Measurements from ENCODE around the gene AK5.

The AK5 gene

DNA sequence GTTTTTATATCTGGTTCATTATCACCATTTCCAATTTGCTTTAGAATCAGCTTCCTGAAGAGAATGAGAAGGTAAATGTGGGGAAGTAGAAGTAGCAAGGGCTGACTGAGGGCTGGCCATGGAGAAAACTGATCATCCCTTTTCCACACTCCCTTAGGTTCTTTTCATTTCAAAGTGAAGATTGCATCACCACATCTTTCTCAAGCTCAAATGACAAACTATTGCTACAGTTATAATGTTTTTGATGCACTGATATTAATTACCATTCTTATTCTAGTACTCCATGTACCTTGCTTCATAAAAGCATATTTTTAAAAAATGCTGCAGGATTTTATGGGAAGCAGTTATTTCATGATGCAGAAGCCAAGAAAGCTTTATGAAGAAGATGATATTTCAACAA is 7.9 kb upstream of the AK5 start:
- TF ChIP-seq EZH2phosphoT487 (IDR thresholded peaks at IDR 0.05; ENCODE audit: borderline replicate concordance, low read length), result no peak
- H3K9me3 ChIP-seq (ENCODE audit: control insufficient read depth, insufficient read depth, low read length), result no peaks in the 10 kb centered on the region
- no peaks in the 10 kb centered on the region for H3K79me2 ChIP-seq (ENCODE audit: control insufficient read depth, low read length)
- no peaks in the 10 kb centered on the region for H3K9me2 ChIP-seq (replicated peaks; ENCODE audit: control insufficient read depth, low read length)
- H4K20me1 ChIP-seq (ENCODE audit: control insufficient read depth, insufficient read depth, low read depth, low read length), result no peaks in the 10 kb centered on the region
- H3K36me3 ChIP-seq (ENCODE audit: control insufficient read depth, low read length), result no peaks in the 10 kb centered on the region
- 0 out of 2 replicates have a peak, but pooled peaks cover 2% of the 10 kb centered on the region for H3K27me3 ChIP-seq (ENCODE audit: control insufficient read depth, low read length)
- H3K4me1 ChIP-seq (ENCODE audit: control insufficient read depth, low read length), result no peaks in the 10 kb centered on the region
- no peak overlapping the region for H3K4me3 ChIP-seq (ENCODE audit: low read length)
- H3K4me2 ChIP-seq (ENCODE audit: low read length), result no peak overlapping the region
- H3K27ac ChIP-seq (ENCODE audit: low read depth, low read length), result no peak overlapping the region
- H3F3A ChIP-seq (ENCODE audit: control insufficient read depth, insufficient read depth), result no peaks in the 10 kb centered on the region

DNA sequence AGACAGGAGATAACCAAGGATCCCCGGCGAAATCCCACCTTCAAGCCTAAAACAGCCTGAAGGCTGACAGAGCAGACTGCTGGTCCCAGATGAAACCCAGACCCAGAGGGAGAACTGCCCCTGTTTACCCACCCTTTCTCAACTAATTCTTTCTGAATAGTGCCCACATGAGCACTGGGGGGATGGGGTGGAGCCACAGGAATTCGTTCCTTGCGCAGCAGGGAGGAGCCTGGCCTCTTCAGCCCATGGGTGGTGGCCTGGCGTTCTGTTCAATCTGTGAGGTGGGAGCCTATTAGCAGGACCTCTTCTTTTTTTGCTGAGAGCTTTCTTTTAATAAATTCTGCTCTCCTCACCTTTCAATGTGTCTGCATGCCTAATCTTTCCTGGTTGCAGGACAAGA is 6.6 kb upstream of the AK5 start:
- H3K4me2 ChIP-seq (ENCODE audit: low read length), result no peak overlapping the region
- no peaks in the 10 kb centered on the region for H4K20me1 ChIP-seq (ENCODE audit: control insufficient read depth, insufficient read depth, low read depth, low read length)
- no peak for TF ChIP-seq EZH2phosphoT487 (IDR thresholded peaks at IDR 0.05; ENCODE audit: borderline replicate concordance, low read length)
- TF ChIP-seq, protein P1, sequence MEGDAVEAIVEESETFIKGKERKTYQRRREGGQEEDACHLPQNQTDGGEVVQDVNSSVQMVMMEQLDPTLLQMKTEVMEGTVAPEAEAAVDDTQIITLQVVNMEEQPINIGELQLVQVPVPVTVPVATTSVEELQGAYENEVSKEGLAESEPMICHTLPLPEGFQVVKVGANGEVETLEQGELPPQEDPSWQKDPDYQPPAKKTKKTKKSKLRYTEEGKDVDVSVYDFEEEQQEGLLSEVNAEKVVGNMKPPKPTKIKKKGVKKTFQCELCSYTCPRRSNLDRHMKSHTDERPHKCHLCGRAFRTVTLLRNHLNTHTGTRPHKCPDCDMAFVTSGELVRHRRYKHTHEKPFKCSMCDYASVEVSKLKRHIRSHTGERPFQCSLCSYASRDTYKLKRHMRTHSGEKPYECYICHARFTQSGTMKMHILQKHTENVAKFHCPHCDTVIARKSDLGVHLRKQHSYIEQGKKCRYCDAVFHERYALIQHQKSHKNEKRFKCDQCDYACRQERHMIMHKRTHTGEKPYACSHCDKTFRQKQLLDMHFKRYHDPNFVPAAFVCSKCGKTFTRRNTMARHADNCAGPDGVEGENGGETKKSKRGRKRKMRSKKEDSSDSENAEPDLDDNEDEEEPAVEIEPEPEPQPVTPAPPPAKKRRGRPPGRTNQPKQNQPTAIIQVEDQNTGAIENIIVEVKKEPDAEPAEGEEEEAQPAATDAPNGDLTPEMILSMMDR (IDR thresholded peaks at IDR 0.05; ENCODE audit: low read depth, low read length, poor library complexity, severe bottlenecking), result no peak

DNA sequence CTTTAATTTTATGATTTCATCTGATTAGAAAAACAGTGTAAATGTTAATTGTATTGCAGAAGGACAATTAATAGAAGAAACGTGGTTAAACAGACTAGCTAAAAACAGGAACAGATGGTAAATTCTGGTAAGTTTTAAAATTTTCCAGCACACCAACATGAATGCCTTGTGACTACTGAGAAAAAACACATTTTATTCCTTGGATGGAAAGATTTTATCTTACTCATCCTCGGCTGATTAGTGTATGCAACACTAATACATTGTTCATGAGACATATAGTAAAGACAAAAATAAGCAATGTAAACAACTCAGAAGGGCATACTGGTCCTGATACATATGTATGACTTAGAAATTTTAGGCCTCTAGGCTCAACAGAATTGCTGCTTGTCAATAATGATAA is 4.9 kb upstream of the AK5 start:
- Histone ChIP-seq H3K36me3 (ENCODE audit: control insufficient read depth, low read length) (no peaks in the 10 kb centered on the region), H3K27me3 (ENCODE audit: control insufficient read depth, low read length) (peaks cover 15% of the 10 kb centered on the region; the same call in 1 of the 2 replicates), H3K79me2 (ENCODE audit: control insufficient read depth, low read length) (no peaks in the 10 kb centered on the region), H4K20me1 (ENCODE audit: control insufficient read depth, insufficient read depth, low read depth, low read length) (no peaks in the 10 kb centered on the region), H3F3A (ENCODE audit: control insufficient read depth, insufficient read depth) (0 out of 2 replicates have a peak, but pooled peaks cover 5% of the 10 kb centered on the region), H3K9me3 (ENCODE audit: control insufficient read depth, insufficient read depth, low read length) (no peaks in the 10 kb centered on the region), H3K4me1 (ENCODE audit: control insufficient read depth, low read length) (peaks cover 23% of the 10 kb centered on the region), H3K4me3 (ENCODE audit: low read length) (no peak overlapping the region), H3K4me2 (ENCODE audit: low read length) (no peak overlapping the region), H3K9me2 (replicated peaks; ENCODE audit: control insufficient read depth, low read length) (no peaks in the 10 kb centered on the region), H3K27ac (ENCODE audit: low read depth, low read length) (no peak overlapping the region)
- TF ChIP-seq EZH2phosphoT487 (IDR thresholded peaks at IDR 0.05; ENCODE audit: borderline replicate concordance, low read length), result no peak
- TF ChIP-seq, protein P1 (IDR thresholded peaks at IDR 0.05; ENCODE audit: low read depth, low read length, poor library complexity, severe bottlenecking), result no peak

More for the DNA sequence above, 6.6 kb upstream of the AK5 start:
- H3K4me3 ChIP-seq (ENCODE audit: low read length), result no peak overlapping the region
- H3K9me2 ChIP-seq (replicated peaks; ENCODE audit: control insufficient read depth, low read length), result no peaks in the 10 kb centered on the region
- H3F3A ChIP-seq (ENCODE audit: control insufficient read depth, insufficient read depth), result no peaks in the 10 kb centered on the region
- no peaks in the 10 kb centered on the region for H3K9me3 ChIP-seq (ENCODE audit: control insufficient read depth, insufficient read depth, low read length)
- no peaks in the 10 kb centered on the region for H3K79me2 ChIP-seq (ENCODE audit: control insufficient read depth, low read length)
- peaks cover 8% of the 10 kb centered on the region for H3K4me1 ChIP-seq (ENCODE audit: control insufficient read depth, low read length)
- no peaks in the 10 kb centered on the region for H3K36me3 ChIP-seq (ENCODE audit: control insufficient read depth, low read length)
- 0 out of 2 replicates have a peak, but pooled peaks cover 4% of the 10 kb centered on the region for H3K27me3 ChIP-seq (ENCODE audit: control insufficient read depth, low read length)
- no peak overlapping the region for H3K27ac ChIP-seq (ENCODE audit: low read depth, low read length)

DNA sequence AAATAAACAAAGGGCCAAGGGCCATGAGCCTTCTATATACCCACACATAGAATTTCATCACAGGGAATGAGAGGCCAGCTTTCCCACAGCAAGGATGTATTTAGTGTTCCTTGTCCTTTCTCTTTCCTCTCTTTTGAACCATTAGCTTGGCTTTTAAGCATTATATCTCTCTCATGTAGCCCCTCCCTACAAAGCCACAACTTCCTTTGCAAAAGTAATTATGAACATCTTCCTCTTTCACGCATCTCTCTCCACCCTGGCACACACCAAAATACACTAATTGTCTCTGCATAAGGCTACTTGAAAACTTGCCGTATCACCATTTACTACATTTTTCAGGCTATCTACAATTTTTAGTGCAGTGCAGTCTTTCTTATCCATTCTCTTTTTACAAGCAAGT is 1.9 kb upstream of the AK5 start:
- no peaks in the 10 kb centered on the region for H3K9me3 ChIP-seq (ENCODE audit: control insufficient read depth, insufficient read depth, low read length)
- H3K4me1 ChIP-seq (ENCODE audit: control insufficient read depth, low read length), result peaks cover 23% of the 10 kb centered on the region
- TF ChIP-seq, protein P1 (IDR thresholded peaks at IDR 0.05; ENCODE audit: low read depth, low read length, poor library complexity, severe bottlenecking), result no peak
- no peak for TF ChIP-seq EZH2phosphoT487 (IDR thresholded peaks at IDR 0.05; ENCODE audit: borderline replicate concordance, low read length)
- H3K4me2 ChIP-seq (ENCODE audit: low read length), result peak overlapping the region; percentile 48
- no peaks in the 10 kb centered on the region for H4K20me1 ChIP-seq (ENCODE audit: control insufficient read depth, insufficient read depth, low read depth, low read length)
- H3K9me2 ChIP-seq (replicated peaks; ENCODE audit: control insufficient read depth, low read length), result no peaks in the 10 kb centered on the region
- 0 out of 2 replicates have a peak, but pooled peaks cover 5% of the 10 kb centered on the region for H3F3A ChIP-seq (ENCODE audit: control insufficient read depth, insufficient read depth)
- H3K27ac ChIP-seq (ENCODE audit: low read depth, low read length), result no peak overlapping the region
- H3K79me2 ChIP-seq (ENCODE audit: control insufficient read depth, low read length), result no peaks in the 10 kb centered on the region
- no peaks in the 10 kb centered on the region for H3K36me3 ChIP-seq (ENCODE audit: control insufficient read depth, low read length)
- peak overlapping the region; percentile 46 for H3K4me3 ChIP-seq (ENCODE audit: low read length)
- H3K27me3 ChIP-seq (ENCODE audit: control insufficient read depth, low read length), result peaks cover 28% of the 10 kb centered on the region
